Colon (tissue), 2 donors: ENCODE measurements around the gene TDRD9.
"Not testable (repeated sequence)": the region's sequence is repeated elsewhere in the genome, so short reads cannot be mapped to it uniquely, and the experiment has no call there.

Experiments used
- FAIRE-seq: peaks from 2 replicates; lab custom pipeline; 2012; peaks lifted over from hg19 to GRCh38; lab: Jason Lieb, UNC
- donor health status: control.
- donor health status: control.

TDRD9 gene, protein sequence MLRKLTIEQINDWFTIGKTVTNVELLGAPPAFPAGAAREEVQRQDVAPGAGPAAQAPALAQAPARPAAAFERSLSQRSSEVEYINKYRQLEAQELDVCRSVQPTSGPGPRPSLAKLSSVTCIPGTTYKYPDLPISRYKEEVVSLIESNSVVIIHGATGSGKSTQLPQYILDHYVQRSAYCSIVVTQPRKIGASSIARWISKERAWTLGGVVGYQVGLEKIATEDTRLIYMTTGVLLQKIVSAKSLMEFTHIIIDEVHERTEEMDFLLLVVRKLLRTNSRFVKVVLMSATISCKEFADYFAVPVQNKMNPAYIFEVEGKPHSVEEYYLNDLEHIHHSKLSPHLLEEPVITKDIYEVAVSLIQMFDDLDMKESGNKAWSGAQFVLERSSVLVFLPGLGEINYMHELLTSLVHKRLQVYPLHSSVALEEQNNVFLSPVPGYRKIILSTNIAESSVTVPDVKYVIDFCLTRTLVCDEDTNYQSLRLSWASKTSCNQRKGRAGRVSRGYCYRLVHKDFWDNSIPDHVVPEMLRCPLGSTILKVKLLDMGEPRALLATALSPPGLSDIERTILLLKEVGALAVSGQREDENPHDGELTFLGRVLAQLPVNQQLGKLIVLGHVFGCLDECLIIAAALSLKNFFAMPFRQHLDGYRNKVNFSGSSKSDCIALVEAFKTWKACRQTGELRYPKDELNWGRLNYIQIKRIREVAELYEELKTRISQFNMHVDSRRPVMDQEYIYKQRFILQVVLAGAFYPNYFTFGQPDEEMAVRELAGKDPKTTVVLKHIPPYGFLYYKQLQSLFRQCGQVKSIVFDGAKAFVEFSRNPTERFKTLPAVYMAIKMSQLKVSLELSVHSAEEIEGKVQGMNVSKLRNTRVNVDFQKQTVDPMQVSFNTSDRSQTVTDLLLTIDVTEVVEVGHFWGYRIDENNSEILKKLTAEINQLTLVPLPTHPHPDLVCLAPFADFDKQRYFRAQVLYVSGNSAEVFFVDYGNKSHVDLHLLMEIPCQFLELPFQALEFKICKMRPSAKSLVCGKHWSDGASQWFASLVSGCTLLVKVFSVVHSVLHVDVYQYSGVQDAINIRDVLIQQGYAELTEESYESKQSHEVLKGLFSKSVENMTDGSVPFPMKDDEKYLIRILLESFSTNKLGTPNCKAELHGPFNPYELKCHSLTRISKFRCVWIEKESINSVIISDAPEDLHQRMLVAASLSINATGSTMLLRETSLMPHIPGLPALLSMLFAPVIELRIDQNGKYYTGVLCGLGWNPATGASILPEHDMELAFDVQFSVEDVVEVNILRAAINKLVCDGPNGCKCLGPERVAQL (N-terminal part only)

DNA sequence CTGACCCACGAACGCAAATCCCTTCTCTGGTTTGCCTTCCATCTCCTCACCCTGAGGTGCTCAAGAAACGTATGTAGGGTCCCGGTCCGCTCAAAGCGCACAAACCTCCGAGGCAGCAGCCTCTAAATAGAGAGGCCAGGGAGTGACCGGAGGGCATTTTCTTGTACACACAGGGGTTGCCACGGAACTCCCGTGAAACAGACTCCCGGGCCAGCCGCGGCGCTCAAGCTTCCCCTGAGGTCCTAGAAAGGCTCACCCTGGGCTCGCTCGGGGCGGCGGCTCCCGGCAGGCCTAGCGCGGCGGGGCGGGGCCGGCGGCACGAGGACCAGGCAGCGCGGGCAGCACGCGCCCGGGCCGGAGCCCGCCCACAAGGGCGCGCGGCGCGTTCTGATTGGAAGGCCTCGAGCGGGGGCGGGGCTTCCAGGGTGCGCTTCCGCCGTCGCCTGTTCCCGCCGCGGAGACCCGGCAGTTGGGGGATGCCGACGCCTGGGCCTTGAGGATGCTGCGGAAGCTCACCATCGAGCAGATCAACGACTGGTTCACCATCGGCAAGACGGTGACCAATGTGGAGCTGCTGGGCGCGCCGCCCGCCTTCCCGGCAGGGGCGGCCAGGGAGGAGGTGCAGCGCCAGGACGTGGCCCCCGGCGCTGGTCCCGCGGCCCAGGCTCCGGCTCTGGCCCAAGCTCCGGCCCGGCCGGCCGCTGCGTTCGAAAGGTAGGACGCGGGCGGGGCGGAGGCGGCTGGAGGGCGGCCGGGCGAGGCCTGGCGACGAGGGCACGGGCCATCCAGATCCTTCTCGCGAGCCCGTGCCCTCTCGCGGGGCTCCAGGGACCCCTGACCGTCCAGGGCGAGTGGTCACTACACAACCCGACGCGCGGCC, at the start of gene TDRD9:
Gene TDRD9, plus strand, starts transcription at position 446 of the 880 bp plus-strand sequence. Its CDS starts 54 bp downstream, at position 500.
- FAIRE-seq: no peak

DNA sequence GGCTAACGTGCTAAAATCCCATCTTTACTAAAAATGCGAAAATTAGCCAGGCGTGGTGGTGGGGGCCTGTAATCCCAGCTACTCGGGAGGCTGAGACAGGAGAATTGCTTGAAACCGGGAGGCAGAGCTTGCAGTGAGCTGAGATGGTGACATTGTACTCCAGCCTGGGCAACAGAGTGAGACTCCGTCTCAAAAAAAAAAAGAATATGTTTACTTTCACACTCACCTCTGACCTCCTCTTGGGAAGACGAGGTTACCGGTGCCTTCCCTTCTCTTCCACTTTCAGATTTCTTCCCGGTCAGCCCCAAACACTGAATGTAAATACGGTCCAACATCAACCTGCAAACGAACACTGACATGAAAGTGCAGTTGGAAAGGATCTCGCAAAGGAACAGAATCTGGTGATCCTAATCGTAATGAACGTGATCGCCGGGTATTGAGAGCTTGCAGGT, 49.1 kb upstream of the TDRD9 start:
- FAIRE-seq: no peak

DNA sequence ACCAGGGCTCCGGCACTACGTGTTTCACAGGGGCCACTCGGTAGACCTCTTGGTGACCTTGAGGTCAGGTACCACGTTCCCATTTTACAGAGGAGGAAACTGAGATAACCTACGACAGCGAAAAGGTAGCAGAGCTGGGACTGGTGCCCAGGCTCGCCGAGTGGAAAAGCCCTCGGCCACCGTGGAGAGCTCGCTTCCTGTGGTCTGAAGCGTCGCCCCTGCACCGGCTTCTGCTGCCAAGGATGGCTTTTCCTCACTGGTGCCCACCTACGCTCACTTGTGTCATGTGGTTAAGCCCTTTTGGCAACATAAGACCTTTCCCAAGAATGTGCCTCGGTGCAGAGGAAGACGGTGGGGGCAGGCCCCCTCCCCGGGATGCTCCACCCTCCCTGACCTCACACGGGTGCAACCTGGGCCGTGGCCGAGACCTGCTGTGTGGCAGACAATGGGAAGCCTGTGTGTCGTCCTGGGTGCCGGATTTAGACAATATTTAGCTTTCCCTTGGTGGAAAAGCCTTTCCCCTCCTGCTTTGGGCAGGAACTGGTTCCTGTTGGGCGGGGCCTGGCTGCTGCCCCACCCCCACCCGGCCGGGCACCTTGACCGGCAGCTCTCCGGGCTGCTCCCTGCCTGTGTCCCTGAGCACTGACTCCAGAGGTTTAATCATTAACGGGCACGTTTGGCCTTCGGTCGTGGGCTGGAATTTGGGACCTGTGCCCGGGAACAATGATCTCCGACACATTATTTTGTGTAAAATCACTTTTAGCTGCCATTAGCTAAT, 48.5 kb upstream of the TDRD9 start:
- no peak for FAIRE-seq

DNA sequence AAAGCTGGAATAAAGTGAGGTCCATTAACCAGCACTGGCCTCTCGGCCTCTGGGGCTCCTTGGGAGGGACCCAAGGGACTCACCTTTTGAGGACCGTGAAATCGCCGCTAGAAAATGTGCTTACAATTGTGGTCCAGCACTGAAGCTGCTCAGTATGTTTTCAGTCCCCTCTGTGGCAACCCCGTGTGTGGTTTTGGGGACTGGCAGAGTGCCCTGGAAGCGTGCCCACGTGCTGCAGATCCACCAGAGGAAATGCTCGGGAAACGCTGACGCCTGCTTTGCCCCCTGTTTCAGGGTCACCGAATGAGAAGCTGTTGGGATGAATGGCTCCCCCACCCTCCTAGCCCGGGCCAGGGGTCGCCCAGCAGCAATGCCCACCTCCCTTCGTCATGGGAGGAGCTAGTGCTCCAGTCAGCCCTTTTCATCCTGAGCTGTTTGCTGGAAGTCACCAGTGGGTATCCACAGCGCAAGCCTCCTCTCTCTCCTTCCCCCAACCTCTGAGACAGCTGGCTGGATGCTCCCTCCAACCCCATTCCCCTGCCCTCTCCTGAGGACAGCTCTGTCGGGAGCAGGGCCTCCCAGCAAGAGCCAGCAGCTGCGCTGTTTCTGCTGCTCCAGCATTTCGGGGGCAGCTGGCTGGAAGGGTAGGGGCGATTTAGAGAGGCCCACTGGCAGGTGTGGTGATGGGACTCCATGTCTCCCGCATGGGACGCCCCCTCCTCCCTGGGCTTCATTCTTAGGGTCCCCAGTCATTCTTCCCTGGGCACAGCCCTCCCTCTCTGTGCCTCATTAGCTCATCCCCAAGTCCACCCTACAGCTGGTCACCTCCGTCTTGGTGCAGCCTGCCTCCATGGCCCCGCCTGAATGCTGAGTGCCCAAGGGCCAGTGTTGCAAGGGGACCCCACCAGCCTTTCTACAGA, 47.6 kb upstream of the TDRD9 start:
- no peak for FAIRE-seq

DNA sequence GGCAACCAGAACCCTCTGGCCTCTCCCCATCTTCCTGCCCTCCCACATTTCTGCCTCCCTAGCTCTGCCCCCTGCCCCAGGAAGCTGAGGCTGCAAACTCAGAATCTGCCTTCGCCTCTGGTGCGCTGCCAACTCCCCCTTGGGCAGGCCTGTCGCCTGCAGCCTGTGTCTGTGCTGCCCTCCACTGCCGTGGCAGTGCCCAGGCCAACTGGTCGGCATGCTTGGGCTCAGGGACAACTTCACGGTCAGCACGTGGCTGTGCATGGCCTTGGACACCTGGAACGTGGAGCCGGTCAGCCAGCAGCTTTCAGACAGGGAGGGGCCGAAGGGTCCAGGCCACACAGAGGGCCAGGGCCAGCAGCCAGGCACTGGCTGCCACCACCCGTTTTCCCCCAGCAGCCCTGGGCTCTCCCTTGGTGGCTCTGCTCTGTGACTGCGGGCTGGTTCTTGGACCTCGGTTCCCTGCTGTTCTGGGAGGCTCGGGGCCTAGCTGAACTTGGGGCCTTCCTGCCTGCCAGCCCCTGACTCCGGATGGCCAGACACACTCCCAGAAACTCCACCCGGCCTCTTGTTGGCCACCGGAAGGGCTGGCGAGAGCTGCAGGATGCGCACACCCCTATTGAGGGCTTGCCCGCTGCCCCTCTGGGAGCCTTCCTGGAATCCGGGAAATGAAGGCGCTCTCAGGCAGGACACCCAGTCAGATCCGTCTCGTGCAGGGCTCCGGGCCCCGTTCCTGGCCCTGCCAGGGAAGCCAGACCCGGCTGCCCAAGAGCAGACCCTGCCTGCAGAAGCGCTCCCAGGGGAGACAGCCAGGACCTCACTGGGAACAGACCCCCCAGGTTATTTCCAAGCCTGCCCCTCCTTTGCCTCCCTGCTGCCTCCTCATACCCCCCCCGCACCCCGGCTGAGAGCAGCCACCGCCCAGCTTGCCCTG, 46.7 kb upstream of the TDRD9 start:
- no peak for FAIRE-seq

DNA sequence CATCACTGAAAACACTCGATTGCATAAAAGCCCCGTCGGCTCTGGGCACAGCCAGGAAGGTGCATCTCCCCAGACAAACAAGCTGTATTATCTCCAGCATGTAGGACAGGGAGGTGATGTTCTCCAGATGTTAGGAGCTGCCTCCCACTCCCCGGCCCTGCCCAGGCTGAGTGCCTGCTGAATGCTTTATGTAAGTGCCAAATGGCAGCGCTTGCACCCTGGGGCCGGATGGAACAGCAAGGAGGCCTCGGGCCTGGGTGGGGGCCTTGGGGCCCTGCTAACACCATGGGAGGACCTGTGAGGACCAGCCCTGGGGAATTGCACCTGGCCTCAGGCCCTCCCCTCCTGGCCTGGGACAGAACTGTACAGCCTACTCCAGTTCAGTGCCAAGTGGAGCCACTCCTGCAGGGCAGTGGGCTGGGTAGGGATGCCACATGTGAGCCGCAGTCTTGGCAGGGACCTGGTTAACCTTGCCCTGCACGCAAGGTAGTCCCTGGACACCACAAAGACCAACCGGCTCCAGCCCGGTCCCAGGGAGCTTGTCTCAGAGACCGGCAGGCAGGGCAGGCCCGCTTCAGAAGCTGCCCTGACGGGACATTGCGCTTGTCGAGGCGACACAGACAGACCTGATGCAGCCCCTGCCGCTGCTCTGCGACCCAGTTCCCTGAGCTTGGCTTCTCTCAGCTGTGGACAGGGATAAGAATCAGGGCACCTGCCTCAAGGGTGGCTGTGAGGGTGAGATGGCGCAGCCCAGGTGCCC, 45.6 kb upstream of the TDRD9 start:
- FAIRE-seq: no peak

DNA sequence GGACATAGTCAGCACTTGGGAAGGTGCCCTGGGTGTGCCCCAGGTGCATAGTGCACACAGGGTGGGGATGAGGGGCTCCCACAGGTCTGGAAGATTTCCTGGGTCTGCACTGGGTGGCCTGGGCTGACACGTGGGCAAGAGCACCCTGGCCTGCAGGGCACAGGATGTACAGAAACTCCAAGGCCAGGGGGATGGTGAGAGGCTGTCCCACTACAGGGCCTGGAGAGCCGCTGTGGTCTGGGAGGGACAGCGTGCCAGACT, 45.1 kb upstream of the TDRD9 start:
- FAIRE-seq: no peak

DNA sequence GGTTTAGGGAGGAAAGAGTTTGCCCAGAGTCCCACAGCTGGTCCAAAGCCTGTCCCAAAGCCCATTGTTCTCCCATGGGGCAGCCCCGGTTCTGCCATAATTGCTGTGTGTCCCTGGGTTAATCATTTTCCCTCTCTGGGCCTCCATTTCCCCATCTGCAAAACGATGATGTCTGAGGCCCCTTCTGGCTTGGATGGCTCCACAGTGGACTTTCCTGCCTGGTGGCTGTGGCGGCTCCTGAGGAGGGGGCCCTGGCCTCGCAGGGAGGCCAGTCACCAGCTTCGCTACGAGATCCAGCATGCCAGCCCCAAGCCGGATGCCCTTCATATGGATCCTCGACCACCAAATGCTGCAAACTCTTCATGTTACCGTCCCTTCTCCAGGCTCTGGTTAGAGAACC, 43.4 kb upstream of the TDRD9 start:
- FAIRE-seq: no peak

DNA sequence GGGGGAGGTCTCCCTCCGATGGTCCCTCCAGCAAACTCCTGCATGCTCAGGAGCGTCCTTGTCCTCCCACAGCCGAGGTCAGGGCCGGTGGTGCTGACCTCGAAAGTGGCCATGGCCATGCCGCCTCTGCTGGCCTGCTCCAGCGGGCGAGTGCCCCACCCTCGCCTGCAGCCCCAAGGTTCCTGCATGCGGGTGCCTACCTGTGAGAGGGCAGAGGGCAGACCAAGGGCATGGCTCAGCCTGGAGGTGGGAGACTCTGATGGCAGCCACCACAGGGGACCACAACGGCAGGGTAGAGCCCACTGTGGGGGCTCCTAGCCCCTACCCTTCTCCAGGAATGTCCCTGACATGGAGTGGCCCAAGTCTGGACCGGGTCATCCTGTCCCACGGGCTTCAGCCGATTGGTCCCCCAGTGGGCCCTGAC, 42.7 kb upstream of the TDRD9 start:
- no peak for FAIRE-seq

DNA sequence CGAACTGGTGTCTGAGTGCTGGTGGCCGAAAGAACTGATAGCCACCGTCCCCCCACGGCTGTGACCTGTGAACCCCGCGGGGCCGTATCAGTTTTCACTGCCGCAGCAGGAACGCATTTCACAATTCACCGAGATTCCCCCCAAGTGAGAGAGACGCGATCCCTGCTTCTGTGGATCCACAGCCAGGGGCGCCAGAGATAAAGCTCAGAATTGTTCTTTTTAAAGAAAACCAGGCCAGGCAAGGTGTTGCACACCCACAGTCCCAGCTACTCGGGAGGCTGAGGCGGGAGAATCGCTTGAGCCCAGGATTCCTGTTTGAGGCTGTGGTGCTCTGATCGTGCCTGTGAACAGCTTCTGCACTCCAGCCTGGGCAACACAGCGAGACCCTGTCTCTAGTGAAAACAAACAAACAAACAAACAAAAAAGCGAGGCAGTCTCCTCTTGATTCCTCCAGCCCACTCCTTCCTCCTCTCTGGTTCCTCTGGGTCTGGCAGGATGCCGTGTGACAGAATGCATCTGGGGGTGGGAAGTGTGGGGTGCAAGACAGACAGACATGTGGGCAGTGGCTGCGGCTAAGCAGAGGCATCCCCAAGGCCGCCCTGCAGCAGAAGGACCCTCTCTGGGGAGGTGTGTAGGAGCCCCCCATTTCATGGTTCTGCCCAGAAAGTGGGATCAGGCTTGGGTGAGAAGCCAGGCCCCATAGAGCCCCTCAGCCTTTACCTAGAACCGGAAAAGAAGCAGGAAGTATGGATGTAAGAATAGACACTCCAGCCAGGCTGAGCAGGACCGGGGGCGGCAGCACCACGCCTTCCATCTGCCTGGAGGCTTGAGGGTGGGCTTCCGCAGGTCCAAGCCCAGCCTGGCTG, 41.7 kb upstream of the TDRD9 start:
- FAIRE-seq: no peak

DNA sequence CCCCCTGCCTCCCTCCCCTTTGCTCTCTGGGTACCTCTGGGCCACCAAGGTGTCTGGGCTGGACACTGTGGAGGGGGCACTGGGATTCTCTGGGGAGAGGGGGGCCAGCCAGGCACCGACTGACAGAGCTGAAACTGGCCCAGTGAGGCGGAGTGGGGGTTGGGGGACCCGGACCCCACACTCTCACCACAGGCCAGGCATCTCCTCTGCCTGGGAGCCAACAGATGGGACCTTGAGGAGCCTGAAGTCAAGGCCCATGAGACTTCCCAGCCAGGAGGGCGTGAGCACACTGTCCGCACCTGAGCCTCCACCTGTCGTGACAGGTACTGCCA, 41.1 kb upstream of the TDRD9 start:
- FAIRE-seq: no peak

DNA sequence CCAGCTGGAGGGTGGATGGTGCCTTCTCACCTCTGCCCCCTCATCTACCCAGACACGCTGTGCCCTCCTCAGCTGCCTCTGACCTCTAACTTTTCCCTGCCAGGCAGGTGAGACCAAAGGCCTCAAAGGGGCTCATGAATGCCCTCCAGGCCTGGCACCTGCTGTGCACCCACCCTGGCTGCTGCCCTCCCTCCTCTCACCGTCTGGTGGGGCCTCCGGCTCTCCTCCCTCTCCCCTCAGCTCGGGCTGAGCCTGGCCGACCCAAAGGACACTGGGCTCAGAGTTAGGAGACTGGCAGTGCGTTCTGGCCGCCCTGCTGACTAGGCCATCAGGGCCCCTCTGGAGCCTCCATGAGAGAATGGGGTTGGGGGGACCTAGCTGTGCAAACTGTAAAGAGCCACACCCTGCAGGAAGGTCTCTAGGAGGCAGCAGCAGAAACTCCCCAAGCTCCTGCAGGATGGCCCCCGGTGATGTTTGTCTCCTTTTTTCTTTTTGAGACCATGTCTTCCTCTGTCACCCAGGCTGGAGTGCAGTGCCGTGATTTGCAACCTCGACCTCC, 40.6 kb upstream of the TDRD9 start:
- no peak for FAIRE-seq

DNA sequence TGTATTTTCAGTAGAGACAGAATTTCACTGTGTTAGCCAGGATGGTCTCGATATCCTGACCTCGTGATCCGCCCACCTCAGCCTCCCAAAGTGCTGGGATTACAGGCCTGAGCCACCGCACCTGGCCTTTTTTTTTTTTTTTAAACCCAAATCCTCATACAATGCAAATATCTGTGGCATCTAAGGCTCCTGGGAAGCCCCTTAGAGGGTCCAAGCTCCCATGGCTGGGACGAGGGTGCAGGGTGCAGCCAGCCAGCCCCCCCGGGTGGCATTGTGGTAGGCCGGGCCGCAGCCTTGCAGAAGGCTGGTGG, 39.3 kb upstream of the TDRD9 start:
- FAIRE-seq: not testable (repeated sequence)

DNA sequence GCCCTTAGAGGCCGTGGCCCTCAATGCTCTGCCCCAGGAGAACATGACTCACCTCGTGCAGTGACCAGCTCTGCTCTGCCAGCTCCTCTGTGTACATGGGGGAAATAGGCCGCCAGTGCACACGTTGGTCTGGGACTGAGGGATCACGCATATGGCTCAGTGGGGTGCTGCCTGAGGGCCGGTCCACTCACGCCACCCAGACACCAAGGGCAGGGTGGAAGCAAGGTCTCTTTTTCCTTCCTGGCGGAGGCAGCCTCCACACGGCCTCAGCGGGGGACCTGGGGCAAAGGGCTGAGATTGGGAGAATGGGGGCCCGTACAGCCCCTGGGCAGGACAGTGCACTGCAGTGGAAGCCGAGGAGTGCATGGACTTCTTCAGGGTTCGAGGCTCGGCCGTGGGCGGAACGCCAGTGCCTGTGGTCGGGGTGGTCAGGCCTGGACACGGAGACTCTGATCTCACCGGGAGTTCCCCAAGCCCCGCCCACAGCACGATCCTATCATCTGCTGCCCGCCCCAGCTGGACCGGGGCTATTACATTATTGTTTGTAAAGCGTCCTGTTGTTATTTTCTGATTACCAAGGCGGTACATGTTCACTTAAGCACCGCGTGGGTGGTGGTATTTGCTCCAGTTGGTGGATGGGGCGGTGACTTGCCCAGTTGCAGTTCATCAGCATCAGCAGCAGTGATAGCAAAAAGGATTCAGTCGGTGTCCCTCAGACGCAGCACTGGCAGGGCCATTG, 38.8 kb upstream of the TDRD9 start:
- FAIRE-seq: no peak

DNA sequence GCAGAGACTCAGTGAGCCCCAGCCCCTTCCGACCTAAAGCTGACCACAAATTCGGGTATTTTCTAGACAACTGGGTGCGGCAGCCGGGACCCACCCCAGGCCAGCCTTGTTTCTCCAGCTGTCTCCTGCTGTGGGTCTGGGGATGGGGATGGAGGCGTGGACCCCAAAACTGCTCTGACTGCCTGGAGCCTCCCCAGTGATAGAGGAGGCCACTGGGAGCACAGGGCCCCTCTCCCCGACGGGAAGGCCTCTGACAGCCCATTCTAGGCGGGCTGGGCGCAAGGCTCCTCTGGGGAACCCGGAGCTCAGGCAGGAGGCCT, 38.2 kb upstream of the TDRD9 start:
- no peak for FAIRE-seq
